NCI-H2107 (cell line): ENCODE data around the gene SLC25A18.
"Not testable (repeated sequence)": the region's sequence is repeated elsewhere in the genome, so short reads cannot be mapped to it uniquely, and the experiment has no call there.

Experiments
- DNase-seq: peaks from one replicate; lab custom pipeline; 2025; lab: John Stamatoyannopoulos, UW

SLC25A18 gene

GRCh38 chr22:17562906-17563870, at the start of gene SLC25A18:
Gene SLC25A18 (plus strand): TSS chr22:17563498. CDS start chr22:17579945, 16,447 bp downstream.
- DNase-seq: no peak

DNA sequence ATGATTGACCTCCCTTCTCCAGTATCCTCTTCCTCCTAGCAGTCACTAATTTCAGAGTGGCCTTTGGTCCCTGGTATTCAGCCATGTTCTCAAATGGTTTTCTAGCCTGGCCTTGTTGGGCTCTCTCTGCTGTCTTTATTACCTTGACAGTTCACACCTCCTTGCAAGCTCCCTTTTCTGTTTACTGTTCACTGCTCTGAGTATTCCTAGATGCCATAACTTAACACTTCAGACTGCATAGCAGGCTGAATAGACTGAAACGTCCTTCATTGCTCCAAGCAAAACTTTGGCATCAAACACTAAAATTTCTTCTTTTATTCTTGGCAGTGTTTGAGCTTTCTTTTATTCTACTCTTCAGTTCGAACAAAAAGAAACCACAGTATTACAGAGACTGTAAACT, 49.7 kb upstream of the SLC25A18 start:
- DNase-seq: no peak

DNA sequence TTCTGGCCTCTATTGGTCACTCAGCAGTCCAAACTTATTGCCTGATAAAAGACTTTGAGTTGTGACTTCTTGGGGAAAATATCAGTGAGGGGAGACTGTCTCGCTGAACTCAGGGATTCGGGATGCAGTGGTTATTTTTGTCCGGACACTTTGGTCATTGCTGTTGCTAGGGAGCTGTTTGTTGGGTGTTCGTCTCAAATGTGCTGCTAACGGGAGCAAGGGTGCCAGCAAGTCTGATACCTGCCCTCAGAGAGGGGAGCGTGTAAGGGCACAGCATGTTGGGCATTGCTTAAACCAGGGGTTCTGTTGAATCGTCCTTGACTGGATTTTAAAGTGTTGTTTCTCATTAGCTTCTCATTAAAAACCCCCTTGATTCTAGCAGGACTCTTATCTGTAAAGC, 49.2 kb upstream of the SLC25A18 start:
- no peak for DNase-seq

DNA sequence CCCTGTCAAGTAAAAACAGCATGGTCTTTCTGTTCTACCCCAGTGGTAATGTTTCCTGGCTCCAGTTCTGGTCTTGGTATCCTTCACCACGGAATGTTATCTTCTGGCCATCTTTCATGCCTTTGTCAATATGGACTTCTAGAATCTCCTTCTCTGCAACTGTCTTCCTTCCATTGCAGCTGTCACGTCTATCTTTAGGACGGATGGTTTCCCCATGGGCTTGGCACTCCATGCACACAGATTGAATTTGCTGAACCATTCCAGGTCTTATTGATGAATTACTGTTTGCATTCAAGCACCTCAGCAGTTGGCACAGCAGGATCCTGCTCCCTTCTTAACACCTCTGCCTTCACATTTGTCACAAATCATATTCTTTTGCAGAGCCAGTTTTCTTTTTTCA, 44.9 kb upstream of the SLC25A18 start:
- DNase-seq: no peak

- not testable (repeated sequence) for DNase-seq
These were observed 41.3 kb upstream of the SLC25A18 start for GRCh38 chr22:17521971-17522370.

GRCh38 chr22:17523925-17524324, 39.4 kb upstream of the SLC25A18 start:
- no peak for DNase-seq

DNA sequence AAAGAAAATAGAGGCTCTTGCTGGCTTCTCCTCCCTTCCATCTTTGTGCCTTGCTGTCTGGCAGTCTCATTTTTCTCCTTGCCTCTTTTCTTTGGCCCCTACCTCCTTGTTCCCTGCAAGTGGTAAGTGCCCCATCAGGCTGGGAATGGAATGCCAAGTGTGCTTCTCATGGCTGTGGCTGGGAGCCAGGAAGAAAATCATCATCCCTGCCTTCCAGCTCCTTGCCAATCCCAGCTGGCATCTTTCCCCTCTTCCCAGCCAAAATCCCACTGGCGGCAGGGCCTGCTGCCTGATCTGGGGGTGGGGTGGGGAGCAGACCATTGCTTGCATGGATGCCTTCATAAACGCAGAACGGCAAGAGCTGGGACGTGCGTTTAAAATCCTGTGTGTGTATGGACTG, 27.0 kb upstream of the SLC25A18 start:
- DNase-seq: no peak

GRCh38 chr22:17537155-17537554, 26.1 kb upstream of the SLC25A18 start:
- no peak for DNase-seq

DNA sequence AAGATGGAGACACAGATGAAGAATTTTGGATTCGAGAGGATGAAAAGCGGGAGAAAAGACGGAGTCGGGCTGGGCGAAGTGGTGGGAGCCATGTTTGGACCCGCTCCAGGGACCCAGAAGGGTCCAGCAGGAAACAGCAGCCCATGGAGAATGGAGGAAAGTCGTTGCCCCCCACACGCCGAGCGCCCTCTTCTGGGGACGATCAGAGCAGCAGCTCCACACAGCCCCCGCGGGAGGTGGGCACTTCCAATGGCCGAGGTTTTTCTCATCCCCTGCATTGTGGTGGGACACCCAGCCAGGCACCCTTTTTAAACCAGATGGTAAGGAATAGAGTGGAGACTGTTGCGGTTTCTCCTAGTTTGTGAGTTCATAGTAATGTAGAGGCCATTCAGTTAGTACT, 22.8 kb upstream of the SLC25A18 start:
- DNase-seq: no peak

DNA sequence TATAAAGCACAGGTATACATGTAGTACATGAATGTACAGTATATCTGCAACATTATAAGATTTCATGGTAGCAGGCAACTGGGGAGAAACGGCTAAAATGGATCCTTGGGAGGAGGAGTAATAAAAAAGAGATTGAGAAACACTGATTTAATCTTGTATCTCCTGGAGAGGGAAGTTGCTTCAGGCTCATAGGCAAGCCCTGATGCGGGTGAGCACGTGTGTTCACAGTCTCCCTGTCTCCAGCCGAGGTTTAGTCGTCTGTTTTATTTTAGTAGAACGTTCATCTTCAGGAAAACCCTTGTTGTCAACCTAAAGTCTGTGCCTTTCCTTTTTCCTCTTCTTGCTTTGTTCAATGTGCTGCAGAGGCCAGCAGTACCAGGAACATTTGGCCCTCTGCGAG, 21.8 kb upstream of the SLC25A18 start:
- no peak for DNase-seq

DNA sequence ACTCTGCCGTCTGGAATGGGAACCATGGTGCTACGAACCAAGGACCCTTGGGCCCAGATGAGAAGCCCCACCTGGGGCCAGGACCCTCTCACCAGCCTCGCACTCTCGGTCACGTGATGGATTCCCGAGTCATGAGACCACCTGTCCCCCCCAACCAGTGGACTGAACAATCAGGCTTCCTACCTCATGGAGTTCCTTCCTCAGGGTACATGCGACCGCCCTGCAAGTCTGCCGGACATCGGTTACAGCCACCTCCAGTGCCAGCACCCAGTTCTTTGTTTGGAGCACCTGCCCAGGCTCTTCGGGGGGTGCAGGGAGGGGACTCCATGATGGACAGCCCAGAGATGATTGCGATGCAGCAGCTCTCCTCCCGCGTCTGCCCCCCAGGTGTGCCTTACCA, 20.8 kb upstream of the SLC25A18 start:
- DNase-seq: no peak

DNA sequence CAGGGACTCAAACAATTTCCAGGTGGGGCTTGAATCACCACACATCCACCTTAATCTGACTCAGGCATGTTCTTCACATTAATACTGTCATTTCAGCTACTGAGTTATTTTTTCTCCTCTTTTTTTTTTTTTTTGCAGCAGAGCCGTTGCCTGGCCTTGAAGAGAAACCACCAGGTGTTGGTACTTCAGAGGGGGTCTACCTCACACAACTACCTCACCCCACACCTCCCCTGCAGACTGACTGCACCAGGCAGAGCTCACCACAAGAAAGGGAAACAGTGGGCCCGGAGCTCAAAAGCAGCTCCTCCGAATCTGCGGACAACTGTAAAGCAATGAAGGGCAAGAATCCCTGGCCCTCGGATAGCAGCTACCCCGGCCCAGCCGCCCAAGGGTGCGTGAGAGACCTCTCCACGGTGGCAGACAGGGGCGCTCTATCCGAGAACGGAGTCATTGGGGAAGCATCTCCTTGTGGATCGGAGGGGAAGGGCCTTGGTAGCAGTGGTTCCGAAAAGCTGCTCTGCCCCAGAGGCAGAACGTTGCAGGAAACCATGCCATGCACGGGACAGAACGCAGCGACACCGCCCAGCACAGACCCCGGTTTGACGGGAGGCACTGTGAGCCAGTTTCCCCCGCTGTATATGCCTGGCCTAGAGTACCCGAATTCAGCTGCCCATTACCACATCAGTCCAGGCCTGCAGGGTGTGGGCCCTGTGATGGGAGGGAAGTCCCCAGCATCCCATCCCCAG, 15.1 kb upstream of the SLC25A18 start:
- no peak for DNase-seq

GRCh38 chr22:17548756-17549035, 14.6 kb upstream of the SLC25A18 start:
- no peak for DNase-seq

DNA sequence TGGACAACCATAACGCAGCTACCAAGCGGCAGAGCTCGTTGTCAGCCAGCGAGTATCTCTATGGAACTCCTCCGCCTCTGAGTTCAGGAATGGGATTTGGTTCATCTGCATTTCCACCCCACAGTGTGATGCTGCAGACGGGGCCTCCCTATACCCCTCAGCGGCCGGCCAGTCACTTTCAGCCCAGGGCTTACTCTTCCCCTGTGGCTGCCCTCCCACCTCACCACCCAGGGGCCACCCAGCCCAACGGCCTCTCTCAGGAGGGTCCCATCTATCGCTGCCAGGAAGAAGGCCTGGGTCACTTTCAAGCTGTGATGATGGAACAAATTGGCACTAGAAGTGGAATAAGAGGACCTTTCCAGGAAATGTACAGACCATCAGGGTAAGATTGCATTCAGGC, 14.1 kb upstream of the SLC25A18 start:
- DNase-seq: no peak

DNA sequence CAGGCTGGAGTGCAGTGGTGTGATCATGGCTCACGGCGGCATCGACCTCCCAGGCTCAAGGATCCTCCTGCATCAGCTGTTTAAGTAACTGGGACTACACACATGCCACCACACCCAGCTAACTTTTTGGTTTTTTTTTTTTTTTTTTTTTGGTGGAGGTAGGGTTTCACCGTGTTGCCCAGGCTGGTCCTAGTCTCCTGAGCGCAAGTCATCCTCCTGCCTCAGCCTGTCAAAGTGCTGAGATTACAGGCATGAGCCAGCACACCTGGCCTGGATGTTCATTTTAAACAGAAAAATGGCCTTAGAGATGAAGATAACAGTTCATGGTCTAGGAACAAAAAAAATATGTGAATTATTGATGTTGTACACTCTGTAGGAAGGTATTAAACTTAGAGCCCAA, 13.6 kb upstream of the SLC25A18 start:
- DNase-seq: no peak

DNA sequence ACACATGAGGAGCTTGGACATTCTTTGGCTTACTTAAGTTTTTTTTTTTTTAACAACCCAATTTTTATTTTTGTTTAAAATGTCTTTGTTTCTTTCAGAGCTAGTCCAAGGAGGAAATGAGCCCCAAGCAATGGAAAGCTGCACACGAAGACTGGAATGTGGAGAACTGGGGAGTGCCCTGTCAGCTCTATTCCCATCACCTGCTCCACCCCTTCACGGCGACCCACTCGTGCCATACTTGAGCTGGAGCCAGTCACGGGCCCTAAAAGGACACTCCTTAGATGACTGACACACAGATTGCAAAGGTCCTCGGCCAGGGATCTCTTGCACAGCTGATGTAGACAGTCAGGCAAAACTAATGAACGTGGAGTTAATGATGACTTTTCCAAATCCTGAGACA, 10.6 kb upstream of the SLC25A18 start:
- no peak for DNase-seq

GRCh38 chr22:17554814-17555213, 8.5 kb upstream of the SLC25A18 start:
- no peak for DNase-seq

- no peak for DNase-seq
These were observed 4.1 kb upstream of the SLC25A18 start for GRCh38 chr22:17559188-17559587.

- no peak for DNase-seq
These were observed 666 bp downstream of the SLC25A18 start for GRCh38 chr22:17563936-17564391.

GRCh38 chr22:17566016-17566687, 2.9 kb downstream of the SLC25A18 start:
- not testable (repeated sequence) for DNase-seq

GRCh38 chr22:17566776-17567175, 3.5 kb downstream of the SLC25A18 start:
- no peak for DNase-seq

GRCh38 chr22:17569971-17570511, 6.7 kb downstream of the SLC25A18 start:
- DNase-seq: no peak
